WERI-Rb-1 (cell line): ENCODE results near the gene PLA2G6.
"Not testable (repeated sequence)": the region's sequence is repeated elsewhere in the genome, so short reads cannot be mapped to it uniquely, and the experiment has no call there.

Source experiments
- DNase-seq: peaks from one replicate; pipeline ENCODE4 v3.0.0-alpha.2; 2020
- H3K27ac ChIP-seq: fragments of 250-450 bp; sonication (Bioruptor Pico); 2 replicates; pipeline ENCODE4 v1.5.1; 2020; ENCODE audit warnings: mild to moderate bottlenecking, moderate library complexity
- H3K27me3 ChIP-seq: fragments of 250-450 bp; sonication (Bioruptor Pico); 2 replicates; pipeline ENCODE4 v1.5.1; 2021; ENCODE audit warnings: mild to moderate bottlenecking, low read depth, moderate library complexity; ENCODE audit not compliant: insufficient read depth, severe bottlenecking
- H3K36me3 ChIP-seq: fragments of 250-450 bp; sonication (Bioruptor Pico); 2 replicates; pipeline ENCODE4 v1.5.1; 2020; ENCODE audit warnings: mild to moderate bottlenecking, moderate library complexity
- H3K4me3 ChIP-seq: 2 replicates; pipeline ENCODE4 v1.5.1; 2011; ENCODE audit warnings: low read depth, mild to moderate bottlenecking, control low read depth, low read length
- H3K9me3 ChIP-seq: fragments of 250-450 bp; sonication (Bioruptor Pico); 2 replicates; pipeline ENCODE4 v1.5.1; 2021; ENCODE audit warnings: mild to moderate bottlenecking, moderate library complexity; ENCODE audit not compliant: severe bottlenecking
- TF ChIP-seq, protein P1 (sequence below): IDR thresholded peaks from 2 replicates; pipeline ENCODE4 v1.5.1; 2011; ENCODE audit warnings: low read depth, mild to moderate bottlenecking, control low read depth, inconsistent platforms, low read length

The PLA2G6 gene

GRCh38 chr22:38151126-38151500 is 30.5 kb downstream of the PLA2G6 start:
- Histone ChIP-seq H3K9me3 (no peaks in the 10 kb centered on the region), H3K27me3 (no peaks in the 10 kb centered on the region), H3K27ac (peak overlapping the region; percentile 54), H3K4me3 (no peak overlapping the region), H3K36me3 (no peaks in the 10 kb centered on the region)
- TF ChIP-seq, protein P1, sequence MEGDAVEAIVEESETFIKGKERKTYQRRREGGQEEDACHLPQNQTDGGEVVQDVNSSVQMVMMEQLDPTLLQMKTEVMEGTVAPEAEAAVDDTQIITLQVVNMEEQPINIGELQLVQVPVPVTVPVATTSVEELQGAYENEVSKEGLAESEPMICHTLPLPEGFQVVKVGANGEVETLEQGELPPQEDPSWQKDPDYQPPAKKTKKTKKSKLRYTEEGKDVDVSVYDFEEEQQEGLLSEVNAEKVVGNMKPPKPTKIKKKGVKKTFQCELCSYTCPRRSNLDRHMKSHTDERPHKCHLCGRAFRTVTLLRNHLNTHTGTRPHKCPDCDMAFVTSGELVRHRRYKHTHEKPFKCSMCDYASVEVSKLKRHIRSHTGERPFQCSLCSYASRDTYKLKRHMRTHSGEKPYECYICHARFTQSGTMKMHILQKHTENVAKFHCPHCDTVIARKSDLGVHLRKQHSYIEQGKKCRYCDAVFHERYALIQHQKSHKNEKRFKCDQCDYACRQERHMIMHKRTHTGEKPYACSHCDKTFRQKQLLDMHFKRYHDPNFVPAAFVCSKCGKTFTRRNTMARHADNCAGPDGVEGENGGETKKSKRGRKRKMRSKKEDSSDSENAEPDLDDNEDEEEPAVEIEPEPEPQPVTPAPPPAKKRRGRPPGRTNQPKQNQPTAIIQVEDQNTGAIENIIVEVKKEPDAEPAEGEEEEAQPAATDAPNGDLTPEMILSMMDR, result no peak
- DNase-seq, result no peak

DNA sequence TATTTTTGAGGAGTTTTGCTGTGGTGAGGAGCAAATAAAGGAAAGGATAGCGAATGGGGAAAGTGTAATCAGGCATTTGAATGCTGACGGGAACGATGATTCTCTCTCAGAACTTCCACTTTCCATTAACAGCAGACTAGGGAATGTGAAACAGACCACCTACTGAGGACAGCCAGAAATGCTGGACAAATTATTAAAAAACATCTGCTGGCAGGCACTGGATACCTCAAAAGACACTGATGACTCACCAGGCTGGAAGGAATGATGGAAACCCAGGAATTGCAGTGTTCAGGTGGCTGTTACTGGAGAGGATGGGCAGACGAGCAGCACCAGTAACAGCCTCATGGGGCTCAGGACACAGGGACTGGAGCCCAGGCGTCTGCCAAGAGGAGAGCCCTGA is 33.4 kb downstream of the PLA2G6 start:
- no peaks in the 10 kb centered on the region for H3K36me3 ChIP-seq
- H3K27ac ChIP-seq, result no peak overlapping the region
- H3K27me3 ChIP-seq, result no peaks in the 10 kb centered on the region
- TF ChIP-seq, protein P1, result no peak
- no peak overlapping the region for H3K4me3 ChIP-seq
- no peaks in the 10 kb centered on the region for H3K9me3 ChIP-seq
- no peak for DNase-seq

- H3K4me3 ChIP-seq, H3K27me3 ChIP-seq, H3K36me3 ChIP-seq, H3K9me3 ChIP-seq, DNase-seq, H3K27ac ChIP-seq: not testable (repeated sequence)
Observed at GRCh38 chr22:38146166-38146565, 35.5 kb downstream of the PLA2G6 start.

DNA sequence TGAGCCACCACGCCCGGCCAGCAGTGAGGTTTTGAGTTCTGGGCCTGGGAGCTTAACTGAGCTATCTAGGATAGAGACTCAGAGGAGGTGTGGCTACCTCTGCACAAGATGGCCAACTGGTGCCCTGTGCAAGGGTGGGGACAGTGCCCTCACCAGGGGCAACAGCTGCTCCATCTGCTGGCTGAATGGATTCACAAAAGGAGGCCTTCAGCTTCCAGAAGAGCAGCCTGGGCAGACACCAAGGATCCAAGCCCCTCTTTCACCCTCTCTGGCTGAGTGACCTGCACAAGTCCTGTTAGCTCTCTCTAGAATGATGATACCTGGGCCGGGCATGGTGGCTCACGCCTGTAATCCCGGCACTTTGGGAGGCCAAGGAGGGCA is 37.6 kb downstream of the PLA2G6 start:
- H3K27me3 ChIP-seq, result no peaks in the 10 kb centered on the region
- H3K9me3 ChIP-seq, result no peaks in the 10 kb centered on the region
- H3K36me3 ChIP-seq, result no peaks in the 10 kb centered on the region
- H3K27ac ChIP-seq, result no peak overlapping the region
- no peak overlapping the region for H3K4me3 ChIP-seq
- TF ChIP-seq, protein P1, result peak; percentile 56; the same call in 1 of the 2 replicates
- peak; percentile 61 for DNase-seq

DNA sequence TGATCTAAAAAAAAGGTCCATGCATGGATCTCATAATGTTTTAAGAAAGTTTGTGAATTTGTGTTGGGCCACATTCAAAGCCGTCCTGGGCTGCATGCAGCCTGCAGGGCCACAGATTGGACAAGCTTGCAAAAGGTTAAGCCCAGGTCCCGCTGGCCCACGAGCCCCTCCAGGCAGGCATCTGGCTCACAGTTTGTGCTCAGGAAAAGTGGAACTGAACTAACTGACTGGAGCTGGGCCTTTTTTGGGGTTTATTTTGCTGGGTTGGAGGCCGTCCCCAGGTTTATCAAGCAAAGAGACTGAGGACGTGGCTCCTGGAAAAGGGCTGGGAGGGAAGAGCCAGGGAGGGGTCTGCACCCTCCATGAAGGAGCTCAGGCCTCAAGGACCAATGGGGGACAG is 39.0 kb downstream of the PLA2G6 start:
- DNase-seq, result no peak
- H3K9me3 ChIP-seq, result no peaks in the 10 kb centered on the region
- H3K27me3 ChIP-seq, result no peaks in the 10 kb centered on the region
- TF ChIP-seq, protein P1, result no peak
- H3K36me3 ChIP-seq, result no peaks in the 10 kb centered on the region
- H3K4me3 ChIP-seq, result no peak overlapping the region
- no peak overlapping the region for H3K27ac ChIP-seq

- Histone ChIP-seq H3K36me3 (0 out of 2 replicates have a peak, but pooled peaks cover under 1% of the 10 kb centered on the region), H3K27me3 (no peaks in the 10 kb centered on the region), H3K27ac (no peak overlapping the region), H3K4me3 (no peak overlapping the region), H3K9me3 (no peaks in the 10 kb centered on the region)
- DNase-seq, result no peak
- TF ChIP-seq, protein P1, result peak; percentile 13; the same call in 1 of the 2 replicates
Observed at GRCh38 chr22:38141217-38141973, 40.2 kb downstream of the PLA2G6 start.
